ENCODE measurements around the gene CDC42BPA. TPM values are rescaled to one million over a fixed set of nuclear protein-coding genes. Genes with fewer than 3 reads are reported as not detected.

The CDC42BPA gene
- total RNA-seq, 3 donors from 2014 or later, result 39.8 to 54.7 (median 46.7) TPM

DNA sequence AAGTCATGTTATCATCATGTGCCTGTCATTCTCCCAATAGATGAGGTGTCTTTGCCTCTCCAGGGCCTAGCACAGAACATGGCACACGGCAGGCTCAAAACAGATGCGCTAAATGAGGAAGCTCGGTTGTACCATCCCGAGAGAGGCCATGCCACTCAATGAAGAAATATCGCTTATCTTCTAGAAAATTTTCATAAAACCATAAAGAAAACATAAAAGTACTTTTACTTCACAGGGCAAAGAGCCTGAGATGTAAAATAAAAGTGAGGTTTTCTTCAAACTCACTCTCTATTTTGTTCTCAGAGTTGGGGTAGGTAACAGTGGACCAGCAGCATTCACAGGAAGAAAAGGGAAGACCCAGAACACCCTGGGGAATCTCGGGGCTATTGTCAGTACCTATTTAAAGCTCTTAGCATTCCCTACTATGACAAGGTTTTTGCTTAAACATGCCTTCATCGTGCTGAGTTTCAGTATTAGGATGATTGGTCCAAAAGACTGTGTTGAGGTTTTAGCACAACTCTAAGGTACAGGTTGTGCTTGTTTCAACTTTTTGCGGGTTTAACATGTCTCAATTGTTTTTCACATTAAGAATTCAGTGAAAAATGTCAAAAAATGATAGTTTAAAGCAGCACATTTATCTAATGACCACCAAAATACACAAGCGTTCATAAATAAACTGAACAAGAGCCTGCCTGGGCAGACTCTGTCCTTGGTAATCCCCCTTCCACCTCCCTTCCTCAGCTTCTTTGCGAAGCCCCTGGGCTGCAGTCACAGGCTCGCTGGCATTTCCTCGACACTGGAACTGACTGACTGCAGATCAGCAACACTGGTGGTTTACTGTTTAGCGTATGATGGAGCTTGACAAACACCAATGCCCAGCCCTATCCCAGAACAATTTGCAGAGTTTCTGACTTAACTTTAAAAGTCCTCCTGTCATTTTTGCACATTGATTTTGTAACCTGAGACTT, 322.6 kb downstream of the CDC42BPA start:
- Histone ChIP-seq H3K4me1 (no peaks in the 10 kb centered on the region), H3K27me3 (no peaks in the 10 kb centered on the region), H3K9me3 (no peaks in the 10 kb centered on the region), H3K36me3 (no peaks in the 10 kb centered on the region), H3K27ac (no peak overlapping the region), H3K4me3 (no peak overlapping the region)
- DNase-seq (ENCODE audit: low spot score in 2 of 2), result no peak
- intact Hi-C loops (cut with DNase I; ENCODE audit: low total_unique reads), result no loop called here
- TF ChIP-seq POLR2AphosphoS5 (IDR thresholded peaks at IDR 0.05), result no peak

DNA sequence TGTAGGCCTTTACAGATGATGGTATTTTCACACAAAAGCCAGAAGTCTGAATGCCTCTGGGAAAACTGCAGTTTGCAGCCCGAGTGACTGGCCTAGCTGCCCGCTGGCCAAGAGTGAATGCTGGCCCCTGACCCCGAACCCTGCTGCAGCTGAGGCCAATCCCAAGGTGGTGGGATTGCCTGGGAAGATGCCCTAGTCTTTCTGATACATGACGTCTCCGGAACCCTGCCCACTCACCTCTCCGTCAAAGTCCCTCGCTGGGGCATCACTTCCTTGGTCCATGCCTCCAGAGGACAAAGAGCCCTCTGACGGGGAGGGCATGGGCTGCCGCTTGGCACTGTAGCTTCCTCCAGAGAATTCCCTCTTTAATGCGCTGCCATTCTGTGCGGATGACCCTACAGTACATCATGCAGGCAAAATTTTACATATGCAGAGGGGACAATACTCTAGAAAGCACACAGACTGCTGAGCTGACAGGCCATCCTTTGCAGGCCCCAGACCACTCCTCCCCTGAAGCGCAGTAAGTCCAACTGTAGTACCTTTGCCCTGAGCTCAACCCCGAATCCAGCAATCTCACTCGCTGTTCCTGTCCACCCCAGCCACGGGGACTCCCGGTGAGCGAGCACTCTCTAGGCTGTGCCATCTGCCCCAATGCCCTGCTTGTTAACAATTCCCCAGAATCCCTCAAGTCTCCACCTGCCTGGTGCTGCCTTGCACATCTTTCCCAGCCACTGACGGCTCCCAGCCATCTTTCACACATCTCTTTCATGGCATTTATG, 323.5 kb downstream of the CDC42BPA start:
- TF ChIP-seq POLR2A (IDR thresholded peaks at IDR 0.05) (no peak), POLR2AphosphoS5 (IDR thresholded peaks at IDR 0.05) (no peak)
- TF ChIP-seq, protein P1, sequence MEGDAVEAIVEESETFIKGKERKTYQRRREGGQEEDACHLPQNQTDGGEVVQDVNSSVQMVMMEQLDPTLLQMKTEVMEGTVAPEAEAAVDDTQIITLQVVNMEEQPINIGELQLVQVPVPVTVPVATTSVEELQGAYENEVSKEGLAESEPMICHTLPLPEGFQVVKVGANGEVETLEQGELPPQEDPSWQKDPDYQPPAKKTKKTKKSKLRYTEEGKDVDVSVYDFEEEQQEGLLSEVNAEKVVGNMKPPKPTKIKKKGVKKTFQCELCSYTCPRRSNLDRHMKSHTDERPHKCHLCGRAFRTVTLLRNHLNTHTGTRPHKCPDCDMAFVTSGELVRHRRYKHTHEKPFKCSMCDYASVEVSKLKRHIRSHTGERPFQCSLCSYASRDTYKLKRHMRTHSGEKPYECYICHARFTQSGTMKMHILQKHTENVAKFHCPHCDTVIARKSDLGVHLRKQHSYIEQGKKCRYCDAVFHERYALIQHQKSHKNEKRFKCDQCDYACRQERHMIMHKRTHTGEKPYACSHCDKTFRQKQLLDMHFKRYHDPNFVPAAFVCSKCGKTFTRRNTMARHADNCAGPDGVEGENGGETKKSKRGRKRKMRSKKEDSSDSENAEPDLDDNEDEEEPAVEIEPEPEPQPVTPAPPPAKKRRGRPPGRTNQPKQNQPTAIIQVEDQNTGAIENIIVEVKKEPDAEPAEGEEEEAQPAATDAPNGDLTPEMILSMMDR (IDR thresholded peaks at IDR 0.05), result no peak
- H3K27me3 ChIP-seq, result no peaks in the 10 kb centered on the region
- H3K27ac ChIP-seq, result no peak overlapping the region
- H3K9me3 ChIP-seq, result no peaks in the 10 kb centered on the region
- no peak overlapping the region for H3K4me3 ChIP-seq
- no peaks in the 10 kb centered on the region for H3K4me1 ChIP-seq
- H3K36me3 ChIP-seq, result no peaks in the 10 kb centered on the region
- intact Hi-C loops (cut with DNase I; ENCODE audit: low total_unique reads), result no loop called here
- DNase-seq (ENCODE audit: low spot score in 2 of 2), result no peak

DNA sequence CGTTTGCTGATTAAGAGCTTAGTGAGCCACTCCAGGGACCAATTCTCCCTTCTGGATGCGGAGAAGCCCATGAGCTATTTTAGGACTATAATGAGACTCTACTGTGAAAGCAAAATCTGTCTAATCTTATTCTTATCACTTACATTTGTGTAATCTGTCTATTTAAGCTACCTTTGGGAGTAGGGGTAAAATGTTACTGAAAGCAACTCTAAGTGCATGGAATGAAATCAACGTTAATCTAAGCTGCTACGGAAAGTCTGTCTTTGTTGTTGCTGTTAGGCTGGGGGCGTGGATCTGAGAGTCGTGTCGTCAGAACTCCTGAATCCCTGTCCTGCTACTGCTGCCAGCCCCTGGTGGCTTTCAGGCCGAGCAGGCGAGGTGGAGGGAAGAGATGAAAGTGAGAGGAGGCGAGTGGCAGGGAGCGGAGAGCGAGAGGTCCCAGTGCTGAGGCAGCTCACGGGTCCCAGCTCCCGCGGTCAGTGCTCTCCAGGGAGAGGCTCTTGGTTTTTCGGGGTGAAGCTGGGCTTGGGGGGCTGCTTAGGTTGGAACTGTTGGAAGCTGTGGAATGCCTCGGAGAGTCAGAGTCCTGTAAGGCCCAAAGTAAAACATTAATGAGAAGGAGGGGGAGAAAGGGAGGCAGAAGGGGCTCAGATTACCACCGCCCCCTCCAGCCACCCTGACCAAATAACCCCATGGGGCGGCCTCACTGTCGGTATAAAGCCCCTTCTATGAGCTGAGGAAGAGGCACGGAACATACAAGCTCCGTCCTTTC, 324.3 kb downstream of the CDC42BPA start:
- no peak for DNase-seq (ENCODE audit: low spot score in 2 of 2)
- Histone ChIP-seq H3K9me3 (no peaks in the 10 kb centered on the region), H3K36me3 (no peaks in the 10 kb centered on the region), H3K4me3 (no peak overlapping the region), H3K27me3 (no peaks in the 10 kb centered on the region), H3K27ac (no peak overlapping the region), H3K4me1 (no peaks in the 10 kb centered on the region)
- intact Hi-C loops (cut with DNase I; ENCODE audit: low total_unique reads), result no loop called here
- TF ChIP-seq POLR2A (IDR thresholded peaks at IDR 0.05) (no peak), POLR2AphosphoS5 (IDR thresholded peaks at IDR 0.05) (no peak)
- TF ChIP-seq, protein P1 (IDR thresholded peaks at IDR 0.05), result no peak

DNA sequence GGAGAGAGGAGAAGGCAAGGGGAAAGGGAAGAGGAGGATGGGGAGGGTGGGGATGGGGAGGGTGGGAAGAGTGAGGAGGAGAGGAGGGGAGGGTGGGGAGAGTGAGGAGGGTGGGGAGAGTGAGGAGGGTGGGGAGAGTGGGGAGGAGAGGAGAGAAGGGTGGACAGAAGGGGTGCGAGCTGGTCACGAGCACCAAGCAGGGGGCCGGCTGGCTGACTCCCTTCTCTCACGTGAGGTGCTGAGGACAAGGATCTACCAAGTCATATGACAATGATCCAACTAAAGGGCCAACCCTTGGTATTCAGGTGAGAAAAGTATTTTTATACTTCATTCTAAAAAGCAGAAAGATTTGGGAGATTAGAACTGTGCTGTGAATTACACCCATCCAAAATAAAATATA, 326.4 kb downstream of the CDC42BPA start:
- DNase-seq (ENCODE audit: low spot score in 2 of 2), result no peak
- intact Hi-C loops (cut with DNase I; ENCODE audit: low total_unique reads), result no loop called here
- TF ChIP-seq, protein P1 (IDR thresholded peaks at IDR 0.05), result no peak
- no peak for TF ChIP-seq POLR2AphosphoS5 (IDR thresholded peaks at IDR 0.05)
- no peak for TF ChIP-seq POLR2A (IDR thresholded peaks at IDR 0.05)
- peaks cover 0 to 8% of the 10 kb centered on the region in 2 donors for H3K4me1 ChIP-seq
- no peak overlapping the region for H3K27ac ChIP-seq
- H3K27me3 ChIP-seq, result no peaks in the 10 kb centered on the region
- no peaks in the 10 kb centered on the region for H3K36me3 ChIP-seq
- no peak overlapping the region for H3K4me3 ChIP-seq
- H3K9me3 ChIP-seq, result no peaks in the 10 kb centered on the region

DNA sequence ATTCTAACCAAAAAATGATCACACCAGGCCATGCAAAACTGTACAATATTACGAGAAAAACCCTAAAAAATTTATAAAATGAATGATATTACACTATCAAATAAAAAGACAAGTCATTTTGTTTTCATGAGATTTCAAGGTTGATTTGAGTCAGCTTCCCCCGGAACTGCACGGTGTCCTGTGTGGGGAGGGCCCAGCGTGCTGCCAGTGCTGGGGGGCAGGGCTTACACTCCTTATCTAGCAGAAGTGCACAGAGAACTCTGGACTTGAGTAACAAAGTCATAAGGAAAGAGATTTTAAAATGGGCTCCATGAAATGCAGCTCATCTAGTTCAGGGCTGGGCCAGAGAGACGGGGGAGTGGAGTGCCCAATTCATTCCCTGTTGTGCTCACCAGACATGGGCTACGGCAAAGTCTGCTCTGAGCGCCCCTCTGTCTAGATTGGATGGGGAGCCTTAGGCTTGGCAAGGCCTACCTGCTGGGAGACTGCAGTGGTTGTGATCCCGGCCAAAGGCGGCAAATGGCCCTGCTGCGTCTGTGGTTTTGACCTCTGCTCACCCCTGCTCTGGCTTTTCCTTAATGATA, 328.1 kb downstream of the CDC42BPA start:
- no peaks in the 10 kb centered on the region for H3K9me3 ChIP-seq
- no peaks in the 10 kb centered on the region for H3K27me3 ChIP-seq
- TF ChIP-seq, protein P1 (IDR thresholded peaks at IDR 0.05), result no peak
- TF ChIP-seq POLR2A (IDR thresholded peaks at IDR 0.05) (no peak), POLR2AphosphoS5 (IDR thresholded peaks at IDR 0.05) (no peak)
- H3K36me3 ChIP-seq, result no peaks in the 10 kb centered on the region
- peak overlapping the region; percentile 3 to 14 for H3K27ac ChIP-seq
- DNase-seq (ENCODE audit: low spot score in 2 of 2), result no peak
- peaks cover 0 to 8% of the 10 kb centered on the region in 2 donors for H3K4me1 ChIP-seq
- H3K4me3 ChIP-seq, result no peak overlapping the region
- intact Hi-C loops (cut with DNase I; ENCODE audit: low total_unique reads), result no loop called here
